Pulmonary artery endothelial cell (primary cell): Measurements from ENCODE around the gene PRL. TPM values are rescaled to one million over a fixed set of nuclear protein-coding genes. Genes with fewer than 3 reads are reported as not detected.

ENCODE experiments used
- DNase-seq: peaks from one replicate; pipeline ENCODE4 v3.0.0-alpha.2; 2011; ENCODE audit warnings: low read depth, low spot score
- total RNA-seq: library from RNA; depleted of rRNA; stranded (reverse); fragments of >200 nt; gene quantifications from 2 replicates; pipeline ENCODE4 v1.2.3, GENCODE V29; 2014

The PRL gene
- total RNA-seq, 1 donor from 2014 or later = not detected

GRCh38 chr6:22295145-22295544 is 1.7 kb downstream of the PRL start:
- DNase-seq = no peak

- no peak for DNase-seq
Observed at GRCh38 chr6:22294301-22294700, 2.5 kb downstream of the PRL start.

GRCh38 chr6:22290045-22290444 is 6.8 kb downstream of the PRL start:
- no peak for DNase-seq

GRCh38 chr6:22288721-22289120 is 8.1 kb downstream of the PRL start:
- no peak for DNase-seq

GRCh38 chr6:22284666-22285065 is 12.2 kb downstream of the PRL start:
- DNase-seq = no peak

GRCh38 chr6:22281341-22282085 is 15.3 kb downstream of the PRL start:
- no peak for DNase-seq

GRCh38 chr6:22279427-22279826 is 17.4 kb downstream of the PRL start:
- no peak for DNase-seq

GRCh38 chr6:22271081-22271480 is 25.8 kb downstream of the PRL start:
- DNase-seq = no peak

- DNase-seq = no peak
Observed at GRCh38 chr6:22263748-22264147, 33.1 kb downstream of the PRL start.

GRCh38 chr6:22254886-22255285 is 42.0 kb downstream of the PRL start:
- no peak for DNase-seq

GRCh38 chr6:22253955-22254655 is 42.7 kb downstream of the PRL start:
- no peak for DNase-seq

- no peak for DNase-seq
Observed at GRCh38 chr6:22251348-22251747, 45.5 kb downstream of the PRL start.

GRCh38 chr6:22250486-22250885 is 46.4 kb downstream of the PRL start:
- DNase-seq = no peak

GRCh38 chr6:22249711-22250350 is 47.0 kb downstream of the PRL start:
- DNase-seq = no peak

- peak; percentile 10 for DNase-seq
Observed at GRCh38 chr6:22248513-22249308, 48.1 kb downstream of the PRL start.

GRCh38 chr6:22247916-22248482 is 48.8 kb downstream of the PRL start:
- DNase-seq = no peak

GRCh38 chr6:22240025-22240424 is 56.8 kb downstream of the PRL start:
- DNase-seq = no peak

- DNase-seq = no peak
Observed at GRCh38 chr6:22239261-22239921, 57.4 kb downstream of the PRL start.

- no peak for DNase-seq
Observed at GRCh38 chr6:22238861-22239260, 58.0 kb downstream of the PRL start.

- no peak for DNase-seq
Observed at GRCh38 chr6:22237526-22237925, 59.3 kb downstream of the PRL start.
